Naive B cell (primary cell): ENCODE results near the gene EIF6. TPM values are rescaled to one million over a fixed set of nuclear protein-coding genes. Genes with fewer than 3 reads are reported as not detected.
"Not testable (repeated sequence)": the region's sequence is repeated elsewhere in the genome, so short reads cannot be mapped to it uniquely, and the experiment has no call there.

Experiments
- ATAC-seq, 2 donors: fragments of 150-1000 bp; cut with Tn5 transposase; 2 replicates each; pipeline ENCODE4 v1.10.0; 2021; ENCODE audit warnings: low read depth in 2 of 2, mild to moderate bottlenecking in 2 of 2, moderate library complexity in 2 of 2
- DNase-seq: peaks from one replicate; pipeline ENCODE4 v3.0.0; 2022
- H3K27ac Mint-ChIP-seq, 6 donors: one replicate each; pipeline ENCODE4 v1.8.0; 2020 to 2022; ENCODE audit warnings: mild to moderate bottlenecking in 6 of 6, mixed read lengths in 6 of 6, moderate library complexity in 5 of 6, inconsistent platforms in 2 of 6
- H3K27me3 Mint-ChIP-seq, 3 donors: one replicate each; pipeline ENCODE4 v1.8.0; 2021 to 2022; ENCODE audit warnings: mixed read lengths in 3 of 3, mild to moderate bottlenecking in 1 of 3
- H3K36me3 Mint-ChIP-seq, 2 donors: one replicate each; pipeline ENCODE4 v1.8.0; 2020 to 2022; ENCODE audit warnings: mixed read lengths in 2 of 2, inconsistent platforms in 1 of 2, mild to moderate bottlenecking in 1 of 2
- H3K4me1 Mint-ChIP-seq, 3 donors: one replicate each; pipeline ENCODE4 v1.8.0; 2020 to 2022; ENCODE audit warnings: mixed read lengths in 3 of 3, inconsistent platforms in 1 of 3, mild to moderate bottlenecking in 1 of 3, moderate library complexity in 1 of 3
- H3K4me3 Mint-ChIP-seq, 8 donors: one replicate each; pipeline ENCODE4 v1.8.0; 2020 to 2022; ENCODE audit warnings: mild to moderate bottlenecking in 8 of 8, mixed read lengths in 8 of 8, moderate library complexity in 8 of 8, inconsistent platforms in 2 of 8
- H3K9me3 Mint-ChIP-seq, 7 donors: one replicate each; pipeline ENCODE4 v1.8.0; 2020 to 2022; ENCODE audit warnings: mixed read lengths in 7 of 7, mild to moderate bottlenecking in 5 of 7, inconsistent platforms in 2 of 7, moderate library complexity in 1 of 7
- polyA plus RNA-seq, 6 donors: library from polyadenylated mRNA; unstranded; fragments of 300-500 nt; fragmentation: Illumina TruSeq; gene quantifications; one replicate each; pipeline ENCODE4 v1.2.3, GENCODE V29; 2021; ENCODE audit warnings: low read depth in 6 of 6

EIF6 gene
- polyA plus RNA-seq, 6 donors from 2014 or later = 206 to 241 (median 228) TPM

GRCh38 chr20:35262731-35263531, 21.6 kb downstream of the EIF6 start:
- peaks cover 6 to 17% (median 14%) of the 10 kb centered on the region in 3 donors for H3K4me1 Mint-ChIP-seq
- peak overlapping the region in 1 of 8 donors; percentile 61 for H3K4me3 Mint-ChIP-seq
- H3K27me3 Mint-ChIP-seq, ATAC-seq, H3K9me3 Mint-ChIP-seq, DNase-seq, H3K36me3 Mint-ChIP-seq: not testable (repeated sequence)
- peak overlapping the region in 2 of 6 donors; percentile 32 to 56 for H3K27ac Mint-ChIP-seq

- H3K36me3 Mint-ChIP-seq, H3K27ac Mint-ChIP-seq, H3K27me3 Mint-ChIP-seq, ATAC-seq, DNase-seq, H3K4me3 Mint-ChIP-seq, H3K9me3 Mint-ChIP-seq: not testable (repeated sequence)
- H3K4me1 Mint-ChIP-seq = peaks cover 1 to 14% (median 10%) of the 10 kb centered on the region in 3 donors
These were observed 22.3 kb downstream of the EIF6 start for GRCh38 chr20:35262321-35262720.

- DNase-seq (no peak), ATAC-seq (no peak)
- Mint-ChIP-seq H3K36me3 (no peaks in the 10 kb centered on the region), H3K9me3 (no peaks in the 10 kb centered on the region), H3K27ac (no peak overlapping the region), H3K4me1 (peaks cover 1 to 10% (median 9%) of the 10 kb centered on the region in 3 donors), H3K4me3 (no peak overlapping the region), H3K27me3 (no peaks in the 10 kb centered on the region)
These were observed 24.1 kb downstream of the EIF6 start for GRCh38 chr20:35260426-35260825.

- peak overlapping the region in 1 of 6 donors; percentile 76 for H3K27ac Mint-ChIP-seq
- DNase-seq (no peak), ATAC-seq (no peak)
- no peaks in the 10 kb centered on the region for H3K9me3 Mint-ChIP-seq
- H3K4me3 Mint-ChIP-seq = peak overlapping the region in 1 of 8 donors; percentile 42
- no peaks in the 10 kb centered on the region for H3K36me3 Mint-ChIP-seq
- H3K27me3 Mint-ChIP-seq = no peaks in the 10 kb centered on the region
- peaks cover 2 to 3% (median 2%) of the 10 kb centered on the region in 3 donors for H3K4me1 Mint-ChIP-seq
These were observed 27.2 kb downstream of the EIF6 start for GRCh38 chr20:35257175-35257909.

- Mint-ChIP-seq H3K9me3 (no peaks in the 10 kb centered on the region), H3K4me3 (peak overlapping the region in 1 of 8 donors; percentile 55), H3K4me1 (peaks cover 21 to 24% (median 23%) of the 10 kb centered on the region in 3 donors), H3K27me3 (no peaks in the 10 kb centered on the region), H3K27ac (peak overlapping the region in 3 of 6 donors; percentile 23 to 67 (median 52)), H3K36me3 (no peaks in the 10 kb centered on the region)
- ATAC-seq (no peak), DNase-seq (no peak)
These were observed 30.0 kb downstream of the EIF6 start for GRCh38 chr20:35254448-35254999.

- ATAC-seq = no peak
- Mint-ChIP-seq H3K4me3 (no peak overlapping the region), H3K27me3 (no peaks in the 10 kb centered on the region), H3K9me3 (no peaks in the 10 kb centered on the region), H3K36me3 (no peaks in the 10 kb centered on the region), H3K27ac (peak overlapping the region in 1 of 6 donors; percentile 74), H3K4me1 (peaks cover 21 to 24% (median 23%) of the 10 kb centered on the region in 3 donors)
- DNase-seq = no peak
These were observed 31.6 kb downstream of the EIF6 start for GRCh38 chr20:35253010-35253409.

GRCh38 chr20:35252598-35252997, 32.0 kb downstream of the EIF6 start:
- Mint-ChIP-seq H3K27ac (peak overlapping the region in 5 of 6 donors; percentile 75 to 97 (median 88)), H3K4me1 (peaks cover 21 to 24% (median 23%) of the 10 kb centered on the region in 3 donors)
- not testable (repeated sequence) for H3K9me3 Mint-ChIP-seq, ATAC-seq, H3K4me3 Mint-ChIP-seq, DNase-seq, H3K36me3 Mint-ChIP-seq, H3K27me3 Mint-ChIP-seq

GRCh38 chr20:35252037-35252461, 32.5 kb downstream of the EIF6 start:
- peak overlapping the region; percentile 24 to 97 (median 87) for H3K27ac Mint-ChIP-seq
- peak; percentile 67 to 71 for ATAC-seq
- no peaks in the 10 kb centered on the region for H3K27me3 Mint-ChIP-seq
- no peaks in the 10 kb centered on the region for H3K36me3 Mint-ChIP-seq
- H3K4me3 Mint-ChIP-seq = peak overlapping the region in 2 of 8 donors; percentile 15 to 76
- H3K4me1 Mint-ChIP-seq = peaks cover 23 to 24% (median 23%) of the 10 kb centered on the region in 3 donors
- no peaks in the 10 kb centered on the region for H3K9me3 Mint-ChIP-seq
- DNase-seq = no peak

GRCh38 chr20:35251613-35251940, 33.0 kb downstream of the EIF6 start:
- no peak for DNase-seq
- peak overlapping the region in 2 of 8 donors; percentile 11 to 76 for H3K4me3 Mint-ChIP-seq

GRCh38 chr20:35248641-35249475, 35.7 kb downstream of the EIF6 start:
- Mint-ChIP-seq H3K4me1 (peaks cover 23 to 24% (median 23%) of the 10 kb centered on the region in 3 donors), H3K27me3 (no peaks in the 10 kb centered on the region), H3K27ac (no peak overlapping the region), H3K36me3 (no peaks in the 10 kb centered on the region), H3K4me3 (no peak overlapping the region), H3K9me3 (no peaks in the 10 kb centered on the region)
- no peak for DNase-seq
- ATAC-seq = no peak

More at GRCh38 chr20:35251613-35251940, 33.0 kb downstream of the EIF6 start:
- no peaks in the 10 kb centered on the region for H3K36me3 Mint-ChIP-seq
- no peak for ATAC-seq
- H3K27ac Mint-ChIP-seq = peak overlapping the region in 5 of 6 donors; percentile 21 to 75 (median 33)
- no peaks in the 10 kb centered on the region for H3K9me3 Mint-ChIP-seq
- H3K27me3 Mint-ChIP-seq = no peaks in the 10 kb centered on the region
- H3K4me1 Mint-ChIP-seq = peaks cover 23 to 24% (median 23%) of the 10 kb centered on the region in 3 donors

- no peaks in the 10 kb centered on the region for H3K27me3 Mint-ChIP-seq
- no peak overlapping the region for H3K27ac Mint-ChIP-seq
- H3K4me1 Mint-ChIP-seq = peaks cover 14 to 15% (median 15%) of the 10 kb centered on the region in 3 donors
- no peak overlapping the region for H3K4me3 Mint-ChIP-seq
- DNase-seq (no peak), ATAC-seq (no peak)
- H3K9me3 Mint-ChIP-seq = no peaks in the 10 kb centered on the region
- no peaks in the 10 kb centered on the region for H3K36me3 Mint-ChIP-seq
These were observed 37.8 kb downstream of the EIF6 start for GRCh38 chr20:35246723-35247122.

GRCh38 chr20:35243986-35244385, 40.6 kb downstream of the EIF6 start:
- Mint-ChIP-seq H3K4me3 (no peak overlapping the region), H3K4me1 (peaks cover 0 to 6% (median 0%) of the 10 kb centered on the region in 3 donors)
- DNase-seq = no peak

GRCh38 chr20:35243317-35243716, 41.3 kb downstream of the EIF6 start:
- Mint-ChIP-seq H3K27ac (no peak overlapping the region), H3K36me3 (peaks cover 0 to 7% of the 10 kb centered on the region in 2 donors), H3K4me3 (no peak overlapping the region), H3K4me1 (peaks cover 0 to 6% (median 0%) of the 10 kb centered on the region in 3 donors), H3K9me3 (no peaks in the 10 kb centered on the region), H3K27me3 (peaks cover 0 to 6% (median 0%) of the 10 kb centered on the region in 3 donors)
- ATAC-seq (no peak), DNase-seq (no peak)

More at GRCh38 chr20:35243986-35244385, 40.6 kb downstream of the EIF6 start:
- no peak for ATAC-seq
- Mint-ChIP-seq H3K27me3 (peaks cover 0 to 6% (median 0%) of the 10 kb centered on the region in 3 donors), H3K36me3 (peaks cover 0 to 7% of the 10 kb centered on the region in 2 donors), H3K27ac (no peak overlapping the region), H3K9me3 (no peaks in the 10 kb centered on the region)
